ENCODE data around the gene CYP4Z1. TPM values are rescaled to one million over a fixed set of nuclear protein-coding genes. Genes with fewer than 3 reads are reported as not detected.
"Not testable (repeated sequence)": the region's sequence is repeated elsewhere in the genome, so short reads cannot be mapped to it uniquely, and the experiment has no call there.

The CYP4Z1 gene
- polyA plus RNA-seq (2013, experiment 1 of 2; ENCODE audit: insufficient read length) = not detected
- not detected for polyA plus RNA-seq (2013, experiment 2 of 2; ENCODE audit: insufficient read length)

- no peak for DNase-seq
These were observed at the start of gene CYP4Z1 for GRCh38 chr1:47067097-47067594. Gene CYP4Z1, plus strand, starts transcription at chr1:47067231. Its CDS starts 260 bp downstream, at chr1:47067491.

GRCh38 chr1:47021070-47021469 is 46.0 kb upstream of the CYP4Z1 start:
- DNase-seq = no peak

DNA sequence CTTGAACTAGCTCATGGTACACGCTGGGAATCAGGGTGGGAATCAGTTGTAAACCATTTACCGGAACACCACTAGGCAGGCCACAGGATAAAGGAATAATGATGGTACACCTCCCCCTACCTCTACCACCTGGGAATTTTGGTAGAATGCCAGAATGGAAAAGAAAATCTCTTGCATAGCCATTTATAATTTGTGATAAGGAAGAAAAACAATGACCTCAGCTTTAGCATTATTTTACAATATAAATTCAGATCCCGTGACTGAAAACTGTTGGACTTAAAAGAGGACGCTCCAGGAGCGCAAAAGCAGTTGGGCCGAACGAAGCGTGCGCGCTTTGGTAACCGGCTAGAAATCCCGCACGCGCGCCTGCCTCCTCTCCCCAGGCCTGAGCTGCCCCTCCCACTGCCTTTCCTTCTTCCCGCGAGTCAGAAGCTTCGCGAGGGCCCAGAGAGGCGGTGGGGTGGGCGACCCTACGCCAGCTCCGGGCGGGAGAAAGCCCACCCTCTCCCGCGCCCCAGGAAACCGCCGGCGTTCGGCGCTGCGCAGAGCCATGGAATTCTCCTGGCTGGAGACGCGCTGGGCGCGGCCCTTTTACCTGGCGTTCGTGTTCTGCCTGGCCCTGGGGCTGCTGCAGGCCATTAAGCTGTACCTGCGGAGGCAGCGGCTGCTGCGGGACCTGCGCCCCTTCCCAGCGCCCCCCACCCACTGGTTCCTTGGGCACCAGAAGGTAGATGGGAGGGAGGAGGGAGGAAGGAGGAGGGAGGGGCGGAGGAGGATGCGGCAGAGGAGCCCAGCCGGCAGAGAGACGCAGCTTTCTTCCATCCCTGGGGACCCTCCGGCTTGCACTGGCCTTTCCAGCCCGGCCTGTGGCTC is 43.5 kb upstream of the CYP4Z1 start, which contains the start of gene CYP4X1:
TSS of gene CYP4X1 (plus strand) at position 402 of the 873 bp plus-strand sequence. CDS start at position 551, 149 bp downstream.
- DNase-seq = no peak

- no peak for DNase-seq
These were observed 42.8 kb upstream of the CYP4Z1 start for GRCh38 chr1:47024141-47024801.

DNA sequence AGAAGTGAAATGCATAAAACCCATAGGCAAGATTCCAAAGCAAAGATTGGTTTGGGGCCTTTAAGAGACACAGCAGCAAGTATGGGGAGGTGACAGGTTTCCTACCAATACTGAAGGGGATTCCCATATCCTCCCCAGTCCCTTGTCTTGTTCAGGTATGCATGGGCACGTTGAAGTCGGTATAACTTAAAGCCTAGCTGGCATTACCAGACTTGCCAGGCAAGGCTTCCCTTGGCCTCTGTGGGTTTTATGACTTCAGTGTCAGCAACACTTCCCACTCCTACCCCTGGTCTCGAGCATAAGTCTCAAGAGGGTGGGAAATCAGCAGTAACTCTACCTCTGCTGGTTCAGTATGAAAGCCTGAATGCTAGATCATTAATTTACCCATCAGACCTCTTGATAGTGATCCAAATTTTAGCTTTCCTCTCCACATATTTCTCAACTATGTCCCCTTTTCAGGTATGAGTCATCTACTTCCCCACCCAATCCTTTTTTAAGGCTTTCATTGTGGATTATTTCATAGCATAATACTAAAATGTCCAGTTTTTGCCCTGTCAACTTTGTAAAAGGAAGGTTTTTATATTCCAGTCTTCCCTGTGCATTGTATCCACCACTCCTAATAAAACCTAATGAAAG is 36.7 kb upstream of the CYP4Z1 start:
- no peak for DNase-seq

GRCh38 chr1:47031059-47031458 is 36.0 kb upstream of the CYP4Z1 start:
- DNase-seq = no peak

DNA sequence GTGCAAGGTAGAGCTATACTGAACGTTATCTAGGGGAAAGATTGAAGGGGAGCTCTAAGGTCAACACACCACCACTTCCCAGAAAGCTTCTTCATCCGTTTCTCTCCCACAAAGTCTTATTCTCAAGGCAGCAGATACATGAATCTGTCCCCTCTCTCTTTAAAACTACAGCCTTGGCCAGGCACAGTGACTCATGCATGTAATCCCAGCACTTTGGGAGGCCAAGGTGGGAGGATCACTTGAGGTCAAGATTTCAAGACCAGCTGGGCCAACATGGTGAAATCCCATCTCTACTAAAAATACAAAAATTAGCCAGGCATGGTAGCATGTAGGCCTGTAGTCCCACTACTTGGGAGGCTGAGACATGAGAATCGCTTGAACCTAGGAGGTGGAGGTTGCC is 35.4 kb upstream of the CYP4Z1 start:
- no peak for DNase-seq

DNA sequence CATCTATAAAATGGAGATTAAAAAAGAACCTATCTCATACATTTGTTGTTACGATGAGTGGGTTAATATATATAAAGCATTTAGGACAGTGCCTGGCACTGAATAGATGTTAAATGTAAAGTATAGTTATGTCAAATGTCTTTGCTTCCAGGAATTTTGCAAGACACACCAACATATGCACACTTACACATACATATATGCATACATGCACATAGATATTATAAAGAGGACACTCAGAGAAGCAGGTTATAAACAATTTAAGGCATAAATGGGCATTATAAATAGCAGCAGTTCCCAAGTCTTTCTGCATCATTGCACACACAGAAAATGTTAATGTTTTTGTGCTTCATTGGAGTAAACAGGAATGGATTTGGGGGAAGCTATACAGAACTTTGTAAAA is 30.3 kb upstream of the CYP4Z1 start:
- no peak for DNase-seq

GRCh38 chr1:47059376-47059775 is 7.7 kb upstream of the CYP4Z1 start:
- no peak for DNase-seq

DNA sequence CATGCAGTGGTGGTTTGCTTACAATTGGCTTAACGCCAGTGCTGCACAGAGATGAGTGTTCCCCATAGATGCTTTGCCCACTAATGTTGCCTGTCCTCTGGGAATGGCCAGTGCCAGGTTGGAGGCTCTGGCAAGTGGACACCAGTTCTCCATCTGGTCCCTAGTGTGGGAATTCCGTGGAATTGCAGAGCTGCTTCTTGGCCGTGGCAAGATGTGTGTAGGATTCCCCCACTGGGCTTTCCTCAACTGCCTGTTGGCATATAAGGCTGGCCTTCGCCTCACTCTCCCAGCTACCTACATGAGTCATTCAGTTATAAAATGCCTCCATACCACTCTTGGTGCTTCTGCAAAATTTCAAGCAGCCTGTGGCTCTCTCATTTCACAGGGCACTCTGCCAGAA is 2.0 kb downstream of the CYP4Z1 start:
- not testable (repeated sequence) for DNase-seq

DNA sequence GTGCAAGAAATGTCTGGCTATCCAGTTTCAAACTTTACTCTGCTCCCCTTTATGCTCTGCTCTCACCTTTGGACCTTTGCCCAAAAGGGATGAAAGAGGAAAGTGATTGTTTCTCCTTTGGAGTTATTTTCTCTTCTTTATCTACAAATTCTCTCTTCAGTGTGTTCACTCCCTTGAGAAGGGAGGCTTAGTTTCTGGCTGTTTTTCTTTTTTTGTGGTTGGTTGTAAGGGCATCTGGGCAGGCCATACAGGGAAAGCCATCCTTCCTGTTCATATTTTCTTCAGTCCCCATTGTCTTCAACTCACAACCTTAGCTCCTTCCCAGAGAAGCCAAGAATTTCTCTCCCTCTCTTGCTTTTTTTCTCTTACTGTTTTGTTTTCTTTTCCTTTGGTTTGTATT is 2.5 kb downstream of the CYP4Z1 start:
- not testable (repeated sequence) for DNase-seq

DNA sequence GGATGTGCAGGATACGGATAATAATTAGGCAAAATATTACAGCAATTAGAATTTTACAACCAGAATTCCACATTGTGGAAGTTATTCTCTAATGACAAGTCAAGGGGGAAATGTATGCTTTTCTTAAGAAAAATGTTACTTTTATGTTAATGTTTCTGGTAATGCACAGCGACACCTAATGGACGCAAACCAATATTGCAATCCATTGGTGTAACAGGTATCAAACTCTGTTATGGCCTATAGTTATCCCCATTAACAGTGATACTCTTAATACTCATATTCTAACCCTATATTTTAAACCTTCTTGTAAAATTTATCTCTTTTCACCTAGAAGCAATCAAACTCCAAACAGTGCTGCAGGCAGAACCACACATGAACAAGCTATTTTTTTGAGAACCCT is 22.3 kb downstream of the CYP4Z1 start:
- peak; percentile 4 for DNase-seq

DNA sequence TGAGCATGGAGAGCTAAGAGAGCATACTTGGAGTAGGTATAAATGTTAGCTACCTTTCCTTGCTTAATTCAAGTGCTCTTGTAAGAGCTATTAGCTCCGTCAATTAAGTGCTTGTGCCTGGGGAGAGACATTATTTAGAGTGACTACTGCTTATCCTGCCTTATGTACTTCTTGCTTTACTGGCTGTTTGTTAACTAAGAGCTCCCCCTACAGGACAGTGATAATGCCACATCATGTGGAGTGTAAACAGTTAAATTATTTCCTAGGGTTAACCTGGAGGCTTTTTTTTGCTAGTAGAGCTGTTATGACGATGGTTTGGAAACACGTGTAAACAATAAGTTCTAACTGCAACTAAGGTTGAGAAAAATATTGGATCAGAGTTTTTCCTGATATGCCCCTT is 24.4 kb downstream of the CYP4Z1 start:
- not testable (repeated sequence) for DNase-seq

DNA sequence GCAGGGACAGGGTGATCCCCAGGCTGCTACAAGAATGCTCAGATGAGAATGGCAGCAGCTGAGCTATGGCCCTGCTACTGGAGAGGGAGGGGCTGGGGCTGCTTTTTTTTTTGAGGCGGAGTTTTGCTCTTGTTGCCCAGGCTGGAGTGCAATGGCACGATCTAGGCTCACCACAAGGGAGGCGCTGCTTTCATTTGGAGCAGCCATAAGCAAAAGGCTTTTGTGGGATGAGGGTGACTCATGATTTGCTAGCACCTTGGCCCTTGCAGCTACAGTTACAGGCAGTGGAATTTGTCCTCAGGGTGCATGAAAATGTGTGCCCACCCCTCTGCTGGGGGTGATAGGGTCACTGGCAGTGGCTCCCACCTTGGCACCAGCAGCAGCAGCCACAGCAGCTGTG is 37.8 kb downstream of the CYP4Z1 start:
- no peak for DNase-seq

GRCh38 chr1:47106792-47107191 is 39.8 kb downstream of the CYP4Z1 start:
- DNase-seq = no peak

DNA sequence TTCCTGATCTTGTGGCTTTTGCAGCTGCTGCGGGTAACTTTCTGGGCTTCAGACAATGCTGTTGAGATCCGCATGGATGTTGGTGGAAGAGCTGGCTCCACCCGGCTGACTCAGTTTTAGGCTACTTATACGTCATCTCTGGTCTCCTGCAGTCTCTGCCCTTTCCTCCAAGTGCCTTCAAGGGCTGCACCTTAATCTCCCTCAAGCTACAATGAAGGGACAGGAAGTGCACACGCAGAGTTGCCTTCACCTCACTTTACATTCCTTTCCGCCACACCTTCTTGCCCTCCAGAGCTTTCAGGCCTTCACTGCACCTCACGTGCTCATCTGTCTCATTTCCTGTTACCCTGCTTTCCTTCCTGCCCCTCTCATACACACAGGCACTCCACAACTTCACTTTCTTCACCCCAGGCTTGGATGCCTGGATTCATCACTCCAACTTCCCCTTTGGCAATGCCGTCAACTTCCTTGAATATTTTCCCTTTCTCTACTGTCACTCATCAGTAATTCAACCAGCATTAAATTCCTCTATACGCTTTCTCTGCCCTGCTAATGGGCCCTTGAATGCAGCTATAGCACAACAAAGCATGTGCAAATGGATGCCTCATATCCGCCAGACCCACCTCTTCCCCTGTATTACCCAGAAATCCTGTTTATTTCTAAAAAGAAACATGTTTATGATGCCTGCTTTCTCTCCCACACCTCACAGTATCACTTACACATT is 41.0 kb downstream of the CYP4Z1 start:
- DNase-seq = not testable (repeated sequence)

DNA sequence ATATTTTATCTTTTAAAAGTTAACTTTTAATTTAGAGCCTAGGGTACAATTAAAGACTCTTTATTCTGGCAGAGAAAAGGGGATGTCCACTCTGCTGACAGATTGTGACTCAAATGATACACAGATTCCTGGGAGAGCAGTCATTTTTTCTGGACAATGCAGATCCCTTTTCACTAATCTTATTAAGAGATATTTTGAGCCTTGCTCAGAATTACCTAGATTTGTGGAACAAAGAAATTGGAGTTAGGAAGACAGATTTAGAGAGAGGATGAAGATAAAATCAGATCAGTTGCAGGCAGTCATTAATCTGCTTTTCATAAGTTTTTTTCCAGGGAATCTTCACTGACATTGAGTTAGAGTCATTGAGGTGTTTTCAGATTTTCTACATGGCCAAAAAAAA is 42.5 kb downstream of the CYP4Z1 start:
- not testable (repeated sequence) for DNase-seq

DNA sequence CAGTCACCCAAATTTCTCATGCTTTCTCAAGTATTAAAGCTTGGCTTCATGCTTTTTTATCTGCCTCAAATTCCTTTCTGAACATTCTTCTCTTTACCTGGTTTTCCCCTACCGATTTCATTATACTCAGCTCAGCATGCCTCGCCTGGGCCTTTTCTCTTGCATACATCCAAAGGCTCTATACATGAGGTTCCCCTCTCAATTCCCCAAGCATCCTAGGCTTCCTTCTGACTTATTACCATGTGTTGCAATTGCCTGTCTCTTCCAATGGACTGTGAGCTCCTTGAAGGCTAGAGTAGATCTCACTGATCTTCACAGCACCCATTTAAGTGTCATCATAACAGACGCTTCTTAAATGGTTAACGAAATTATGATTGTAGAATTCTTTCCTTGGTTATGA is 46.1 kb downstream of the CYP4Z1 start:
- no peak for DNase-seq

- not testable (repeated sequence) for DNase-seq
These were observed 54.0 kb downstream of the CYP4Z1 start for GRCh38 chr1:47121039-47121438.

DNA sequence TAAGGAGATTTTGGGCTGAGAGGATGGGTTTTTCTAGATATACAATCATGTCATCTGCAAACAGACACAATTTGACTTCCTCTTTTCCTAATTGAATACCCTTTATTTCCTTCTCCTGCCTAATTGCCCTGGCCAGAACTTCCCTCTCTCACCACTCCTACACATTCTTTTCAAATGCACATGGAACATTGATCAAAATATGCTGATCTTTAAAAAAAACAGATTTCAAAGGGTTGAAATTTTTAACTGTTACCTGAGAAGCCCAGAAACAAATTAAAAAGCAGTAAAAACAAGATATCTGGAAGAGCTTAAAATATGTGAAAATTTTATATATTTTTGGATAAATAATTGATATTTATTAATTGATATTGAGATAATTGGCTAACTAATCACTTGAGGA is 57.8 kb downstream of the CYP4Z1 start:
- not testable (repeated sequence) for DNase-seq

DNA sequence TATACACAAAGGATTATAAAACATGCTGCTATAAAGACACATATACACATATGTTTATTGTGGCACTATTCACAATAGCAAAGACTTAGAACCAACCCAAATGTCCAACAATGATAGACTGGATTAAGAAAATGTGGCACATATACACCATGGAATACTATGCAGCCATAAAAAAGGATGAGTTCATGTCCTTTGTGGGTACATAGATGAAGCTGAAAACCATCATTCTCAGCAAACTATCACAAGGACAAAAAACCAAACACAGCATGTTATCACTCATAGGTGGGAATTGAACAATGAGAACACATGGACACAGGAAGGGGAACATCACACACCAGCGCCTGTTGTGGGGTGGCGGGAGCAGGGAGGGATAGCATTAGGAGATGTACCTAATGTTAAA is 60.0 kb downstream of the CYP4Z1 start:
- DNase-seq = not testable (repeated sequence)

DNA sequence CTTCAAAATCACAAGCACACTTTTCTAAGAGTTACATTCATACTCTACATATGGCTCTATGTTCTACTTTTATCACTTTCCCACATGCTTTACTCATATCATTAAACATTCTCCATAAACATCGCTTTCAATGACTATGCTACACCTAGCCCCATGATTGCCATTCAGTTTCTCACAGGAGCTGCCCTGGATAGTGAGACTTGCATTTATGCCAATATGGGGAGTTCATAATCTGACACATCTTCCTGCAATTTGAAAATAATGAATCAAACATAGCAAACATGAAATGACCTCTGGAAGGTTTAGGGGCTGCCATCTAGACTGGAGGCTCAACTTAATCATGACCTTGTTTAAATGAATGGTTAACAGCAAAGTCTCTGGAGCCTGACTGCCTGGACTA is 61.2 kb downstream of the CYP4Z1 start:
- DNase-seq = no peak

Measured in fibroblast of skin of abdomen (primary cell).